Esophagus muscularis mucosa (tissue), 4 donors: ENCODE data around the gene HAUS8. TPM values are rescaled to one million over a fixed set of nuclear protein-coding genes. Genes with fewer than 3 reads are reported as not detected.
A peak's percentile ranks its signal among the peaks of the same experiment; 100 is the strongest.

ENCODE experiments used
- DNase-seq: peaks from one replicate; pipeline ENCODE4 v3.0.0-alpha.2; 2017; ENCODE audit errors: extremely low spot score
- H3K27ac ChIP-seq, 4 donors: fragments of 200-600 bp; sonication (generic); replicated peaks in 1 of 4; 1 replicate in 3 of 4; 2 replicates in 1 of 4; pipeline ENCODE4 v1.5.1; 2016 to 2019; ENCODE audit warnings: mild to moderate bottlenecking in 1 of 4
- H3K27me3 ChIP-seq, 4 donors: fragments of 200-600 bp; sonication (generic); one replicate each; pipeline versions ENCODE4 v1.5.1 to v1.6.0; 2016 to 2019
- H3K36me3 ChIP-seq, 4 donors: fragments of 200-600 bp; sonication (generic); one replicate each; pipeline ENCODE4 v1.5.1; 2016 to 2019
- H3K4me1 ChIP-seq, 4 donors: fragments of 200-600 bp; sonication (generic); one replicate each; pipeline ENCODE4 v1.5.1; 2016 to 2019
- H3K4me3 ChIP-seq, 4 donors: fragments of 200-600 bp; sonication (generic); 1 replicate in 2 of 4; 2 replicates in 2 of 4; pipeline ENCODE4 v1.5.1; 2016 to 2019; ENCODE audit warnings: mild to moderate bottlenecking in 4 of 4, moderate library complexity in 1 of 4
- H3K9me3 ChIP-seq, 4 donors: fragments of 200-600 bp; sonication (generic); 1 replicate in 3 of 4; 2 replicates in 1 of 4; pipeline ENCODE4 v1.5.1; 2016 to 2019
- EP300 ChIP-seq: sonication (generic); formaldehyde crosslinking; IDR thresholded peaks from one replicate; pipeline ENCODE4 v1.6.1; 2017; ENCODE audit warnings: antibody characterized with exemption
- POLR2A ChIP-seq: fragments of 450-650 bp; IDR thresholded peaks from one replicate; pipeline ENCODE4 v1.6.1; 2017; ENCODE audit warnings: antibody characterized with exemption, moderate library complexity, mild to moderate bottlenecking, low read depth
- POLR2AphosphoS5 ChIP-seq, 2 donors: sonication (generic); formaldehyde crosslinking; IDR thresholded peaks; one replicate each; pipeline ENCODE4 v1.6.1; 2017; ENCODE audit warnings: antibody characterized with exemption in 2 of 2
- WGBS: methylation state at CpG from one replicate; pipeline ENCODE4 v1.1.5; 2018; 5-methylcytosine and 5-hydroxymethylcytosine counted together
- intact Hi-C: fragments of 100-400 bp; cut with DNase I; formaldehyde crosslinking; loops from one replicate; pipeline ENCODE4 v1.15.1; 2023
- total RNA-seq, 4 donors: library from RNA; depleted of rRNA; stranded (reverse); fragments of >200 nt; gene quantifications; one replicate each; pipeline versions ENCODE4 v1.1.0 to v1.2.1, GENCODE V29; 2016
- TF ChIP-seq, protein P1 (sequence below), 3 experiments: fragments of 200-600 bp in 2 of 3; fragments of 450-650 bp in 1 of 3; sonication (generic) in 2 of 3; IDR thresholded peaks; one replicate each; pipeline ENCODE4 v1.5.1; 2017 to 2019; ENCODE audit warnings: antibody characterized with exemption in 3 of 3, mild to moderate bottlenecking in 2 of 3, moderate library complexity in 1 of 3

The HAUS8 gene
- total RNA-seq, 4 donors from 2014 or later: 3.3 to 6.6 (median 4.6) TPM

DNA sequence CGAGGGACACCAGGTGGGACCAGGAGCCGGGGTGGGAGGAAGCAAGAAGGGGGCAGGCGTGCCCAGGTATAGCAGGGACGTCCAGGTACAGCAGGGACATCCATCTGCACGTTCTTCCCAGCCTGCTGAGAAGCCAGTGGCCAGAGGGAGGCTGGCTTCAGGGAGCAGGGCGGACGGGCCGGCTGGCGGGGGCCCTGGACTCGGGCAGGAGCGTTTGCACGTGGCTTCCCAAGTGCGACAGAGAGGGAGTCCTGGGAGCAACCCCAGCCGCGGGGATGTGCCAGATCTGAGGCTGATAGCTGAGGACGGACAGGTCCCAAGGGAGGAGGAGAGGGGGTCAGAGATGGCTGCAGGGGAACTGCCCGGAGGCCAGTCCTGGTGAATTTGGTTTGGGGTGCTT, 37.0 kb upstream of the HAUS8 start:
- TF ChIP-seq EP300 (no peak), POLR2A (no peak), POLR2AphosphoS5 (IDR thresholded peaks at IDR 0.05) (no peak)
- TF ChIP-seq, protein P1, sequence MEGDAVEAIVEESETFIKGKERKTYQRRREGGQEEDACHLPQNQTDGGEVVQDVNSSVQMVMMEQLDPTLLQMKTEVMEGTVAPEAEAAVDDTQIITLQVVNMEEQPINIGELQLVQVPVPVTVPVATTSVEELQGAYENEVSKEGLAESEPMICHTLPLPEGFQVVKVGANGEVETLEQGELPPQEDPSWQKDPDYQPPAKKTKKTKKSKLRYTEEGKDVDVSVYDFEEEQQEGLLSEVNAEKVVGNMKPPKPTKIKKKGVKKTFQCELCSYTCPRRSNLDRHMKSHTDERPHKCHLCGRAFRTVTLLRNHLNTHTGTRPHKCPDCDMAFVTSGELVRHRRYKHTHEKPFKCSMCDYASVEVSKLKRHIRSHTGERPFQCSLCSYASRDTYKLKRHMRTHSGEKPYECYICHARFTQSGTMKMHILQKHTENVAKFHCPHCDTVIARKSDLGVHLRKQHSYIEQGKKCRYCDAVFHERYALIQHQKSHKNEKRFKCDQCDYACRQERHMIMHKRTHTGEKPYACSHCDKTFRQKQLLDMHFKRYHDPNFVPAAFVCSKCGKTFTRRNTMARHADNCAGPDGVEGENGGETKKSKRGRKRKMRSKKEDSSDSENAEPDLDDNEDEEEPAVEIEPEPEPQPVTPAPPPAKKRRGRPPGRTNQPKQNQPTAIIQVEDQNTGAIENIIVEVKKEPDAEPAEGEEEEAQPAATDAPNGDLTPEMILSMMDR (IDR thresholded peaks at IDR 0.05): no peak
- intact Hi-C loops: no loop called here
- 92% methylated on average over 2 of the region's 17 CpGs for WGBS
- Histone ChIP-seq H3K4me1 (peaks cover 33 to 68% (median 54%) of the 10 kb centered on the region in 4 donors), H3K27ac (peak overlapping the region in 1 of 4 donors; percentile 25), H3K27me3 (no peaks in the 10 kb centered on the region), H3K4me3 (no peak overlapping the region), H3K36me3 (peaks cover 0 to 31% (median 13%) of the 10 kb centered on the region in 4 donors), H3K9me3 (no peaks in the 10 kb centered on the region)
- no peak for DNase-seq

DNA sequence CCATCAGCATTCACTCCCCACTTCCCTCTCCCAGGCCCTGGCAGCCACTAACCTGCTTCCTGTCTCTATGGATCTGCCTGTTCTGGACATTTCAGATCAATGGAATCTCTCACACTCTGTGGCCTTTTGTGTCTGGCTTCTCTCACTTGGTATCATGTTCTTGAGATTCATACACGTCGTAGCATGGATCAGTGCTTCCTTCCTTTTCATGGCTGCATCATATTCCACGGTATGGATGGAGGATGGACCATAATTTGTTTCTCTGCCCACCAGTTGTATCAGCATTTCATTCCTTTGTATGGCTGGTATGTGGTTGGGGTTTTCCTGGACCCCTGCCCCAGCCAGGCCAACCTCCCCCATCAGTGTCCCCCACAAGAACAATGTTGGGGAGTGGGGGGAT, 36.5 kb upstream of the HAUS8 start:
- Histone ChIP-seq H3K4me3 (no peak overlapping the region), H3K36me3 (peaks cover 0 to 31% (median 13%) of the 10 kb centered on the region in 4 donors), H3K4me1 (peaks cover 37 to 68% (median 56%) of the 10 kb centered on the region in 4 donors), H3K27me3 (no peaks in the 10 kb centered on the region), H3K27ac (no peak overlapping the region), H3K9me3 (no peaks in the 10 kb centered on the region)
- TF ChIP-seq, protein P1 (IDR thresholded peaks at IDR 0.05): no peak
- no peak for TF ChIP-seq EP300
- TF ChIP-seq POLR2AphosphoS5 (IDR thresholded peaks at IDR 0.05): no peak
- no peak for TF ChIP-seq POLR2A
- no peak for DNase-seq
- intact Hi-C loops: no loop called here
- WGBS: 94% methylated on average over 3 of the region's 3 CpGs

DNA sequence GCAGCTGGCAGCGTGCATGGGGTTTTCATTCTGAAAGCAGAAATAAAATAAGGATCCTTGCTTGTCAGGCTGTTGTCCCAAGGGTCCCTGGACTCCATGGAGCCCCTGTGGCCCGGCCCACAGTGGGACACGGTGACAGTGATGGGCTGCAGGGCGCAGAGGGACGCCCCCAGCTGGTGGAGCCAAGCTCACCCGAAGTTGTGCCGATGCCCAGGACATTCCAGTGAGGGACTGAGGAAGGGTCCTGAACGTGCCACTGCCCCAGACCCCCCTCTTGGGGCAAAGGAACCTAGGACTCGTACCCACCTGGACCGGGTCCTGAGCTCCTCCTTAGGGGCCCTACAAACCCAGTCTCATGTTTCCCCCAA, 35.3 kb upstream of the HAUS8 start:
- Histone ChIP-seq H3K36me3 (peaks cover 0 to 40% (median 22%) of the 10 kb centered on the region in 4 donors), H3K27ac (peak overlapping the region; percentile 24 to 50 (median 42)), H3K9me3 (no peaks in the 10 kb centered on the region), H3K27me3 (no peaks in the 10 kb centered on the region), H3K4me3 (no peak overlapping the region), H3K4me1 (peaks cover 37 to 70% (median 57%) of the 10 kb centered on the region in 4 donors)
- TF ChIP-seq POLR2A (no peak), POLR2AphosphoS5 (IDR thresholded peaks at IDR 0.05) (no peak), EP300 (no peak)
- TF ChIP-seq, protein P1 (IDR thresholded peaks at IDR 0.05): no peak
- DNase-seq: no peak
- intact Hi-C loops: no loop called here
- 91% methylated on average over 10 of the region's 10 CpGs for WGBS

DNA sequence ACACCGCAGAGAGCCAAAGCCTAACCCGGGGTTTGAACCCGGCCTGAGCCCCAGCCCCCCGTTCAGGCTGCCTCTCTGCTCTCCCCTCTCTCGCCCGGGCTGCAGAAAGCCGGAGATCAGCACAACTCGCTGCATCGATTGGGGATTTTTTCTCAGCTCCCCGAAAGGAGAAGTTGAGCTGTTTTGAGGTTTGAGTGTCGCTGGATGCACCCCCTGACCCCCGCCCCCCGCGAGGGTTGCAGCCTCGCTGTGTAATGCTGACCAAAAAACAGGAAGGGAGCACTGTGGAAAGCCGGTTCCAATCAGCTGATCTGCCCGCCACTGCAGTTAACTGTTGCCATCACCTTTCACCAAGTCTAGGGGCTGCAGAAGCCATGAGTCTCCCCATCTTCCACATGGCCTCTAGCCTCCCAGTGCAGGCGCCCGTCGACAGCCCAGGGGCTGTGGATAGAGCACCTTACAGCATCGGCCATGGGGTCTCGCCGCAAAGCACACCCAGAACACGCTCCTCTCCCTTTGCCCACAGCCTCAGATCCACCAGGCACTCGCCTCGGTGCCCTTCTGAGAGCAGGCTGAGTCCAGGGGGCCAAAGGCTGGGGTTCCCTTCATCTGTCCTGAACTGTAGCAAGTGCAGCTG, 34.8 kb upstream of the HAUS8 start:
- peaks cover 0 to 45% (median 25%) of the 10 kb centered on the region in 4 donors for H3K36me3 ChIP-seq
- intact Hi-C loops: no loop called here
- no peak for DNase-seq
- no peaks in the 10 kb centered on the region for H3K27me3 ChIP-seq
- no peaks in the 10 kb centered on the region for H3K9me3 ChIP-seq
- WGBS: 74% methylated on average over 26 of the region's 26 CpGs
- H3K4me1 ChIP-seq: peaks cover 37 to 74% (median 61%) of the 10 kb centered on the region in 4 donors
- TF ChIP-seq, protein P1 (IDR thresholded peaks at IDR 0.05): no peak
- TF ChIP-seq POLR2A (no peak), EP300 (no peak), POLR2AphosphoS5 (IDR thresholded peaks at IDR 0.05) (no peak)
- peak overlapping the region; percentile 38 to 87 (median 80) for H3K27ac ChIP-seq
- H3K4me3 ChIP-seq: no peak overlapping the region

DNA sequence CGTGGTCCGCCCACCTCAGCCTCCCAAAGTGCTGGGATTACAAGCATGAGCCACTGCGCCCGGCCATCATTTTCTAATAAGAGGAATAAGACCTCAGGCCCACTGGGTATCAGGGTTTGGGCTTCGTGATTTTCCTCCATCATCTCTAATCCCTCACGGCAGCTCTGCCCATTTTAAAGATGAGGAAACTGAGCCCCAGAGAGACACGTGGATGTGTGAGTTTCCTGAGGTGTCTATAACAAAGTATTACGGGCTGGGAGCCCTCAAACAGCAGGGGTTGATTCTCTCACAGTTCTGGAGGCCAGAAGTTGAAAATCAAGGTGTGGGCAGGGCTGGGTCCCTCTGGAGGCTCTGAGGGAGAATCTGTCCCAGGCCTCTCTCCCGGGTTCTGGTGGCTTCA, 34.0 kb upstream of the HAUS8 start:
- no peaks in the 10 kb centered on the region for H3K27me3 ChIP-seq
- H3K27ac ChIP-seq: peak overlapping the region; percentile 77 to 87 (median 80)
- DNase-seq: no peak
- H3K9me3 ChIP-seq: no peaks in the 10 kb centered on the region
- 92% methylated on average over 9 of the region's 9 CpGs for WGBS
- H3K36me3 ChIP-seq: peaks cover 7 to 50% (median 29%) of the 10 kb centered on the region in 4 donors
- intact Hi-C loops: no loop called here
- peaks cover 37 to 66% (median 59%) of the 10 kb centered on the region in 4 donors for H3K4me1 ChIP-seq
- TF ChIP-seq POLR2A (no peak), POLR2AphosphoS5 (IDR thresholded peaks at IDR 0.05) (no peak), EP300 (no peak)
- TF ChIP-seq, protein P1 (IDR thresholded peaks at IDR 0.05): no peak
- no peak overlapping the region for H3K4me3 ChIP-seq
